SK-N-SH treated with all-trans-retinoic acid at 6 μM for 48 hours (cell line): ENCODE measurements around the gene CFAP61.

ENCODE experiments used
- ATAC-seq: fragments of 200-7000 bp; cut with Tn5 transposase; 3 replicates; pipeline ENCODE4 v1.9.1; 2020; ENCODE audit warnings: mild to moderate bottlenecking, moderate library complexity
- ARNTL ChIP-seq: fragments of 450-650 bp; formaldehyde crosslinking; IDR thresholded peaks from 2 replicates; pipeline ENCODE4 v1.5.0; 2020; ENCODE audit warnings: low read depth, mild to moderate bottlenecking, moderate library complexity, borderline replicate concordance
- BACH2 ChIP-seq: fragments of 250-450 bp; sonication (Bioruptor Pico); IDR thresholded peaks from 2 replicates; pipeline ENCODE4 v1.9.0; 2021; ENCODE audit warnings: mild to moderate bottlenecking, borderline replicate concordance
- CREB5 ChIP-seq: fragments of 250-450 bp; sonication (Bioruptor Pico); IDR thresholded peaks from 2 replicates; pipeline ENCODE4 v1.5.1; 2020; ENCODE audit warnings: low read depth, mild to moderate bottlenecking, moderate library complexity
- CSDC2 ChIP-seq: fragments of 250-450 bp; sonication (Bioruptor Pico); IDR thresholded peaks from 2 replicates; pipeline ENCODE4 v1.5.0; 2020; ENCODE audit warnings: mild to moderate bottlenecking, moderate library complexity
- ESRRG ChIP-seq: fragments of 250-450 bp; sonication (Bioruptor Pico); IDR thresholded peaks from 2 replicates; pipeline ENCODE4 v1.6.1; 2021; ENCODE audit warnings: mild to moderate bottlenecking
- GLIS3 ChIP-seq: fragments of 250-450 bp; sonication (Bioruptor Pico); IDR thresholded peaks from 2 replicates; pipeline ENCODE4 v1.5.0; 2020; ENCODE audit warnings: mild to moderate bottlenecking, moderate library complexity
- ISL1 ChIP-seq: fragments of 250-450 bp; sonication (Bioruptor Pico); IDR thresholded peaks from 2 replicates; pipeline ENCODE4 v2.1.2; 2022; ENCODE audit warnings: mild to moderate bottlenecking, moderate library complexity
- OSR1 ChIP-seq: fragments of 250-450 bp; sonication (Bioruptor Pico); IDR thresholded peaks from 2 replicates; pipeline ENCODE4 v1.8.0; 2022; ENCODE audit warnings: moderate library complexity, mild to moderate bottlenecking, inconsistent platforms
- PATZ1 ChIP-seq: fragments of 250-450 bp; sonication (Bioruptor Pico); IDR thresholded peaks from 2 replicates; pipeline ENCODE4 v1.8.0; 2020; ENCODE audit warnings: mild to moderate bottlenecking, moderate library complexity, borderline replicate concordance
- PPARA ChIP-seq: fragments of 250-450 bp; sonication (Bioruptor Pico); IDR thresholded peaks from 2 replicates; pipeline ENCODE4 v1.5.0; 2020; ENCODE audit warnings: mild to moderate bottlenecking, borderline replicate concordance
- RARB ChIP-seq: fragments of 250-450 bp; sonication (Bioruptor Pico); IDR thresholded peaks from 2 replicates; pipeline ENCODE4 v1.8.0; 2021; ENCODE audit warnings: mild to moderate bottlenecking, moderate library complexity
- SNAI2 ChIP-seq: fragments of 250-450 bp; sonication (Bioruptor Pico); IDR thresholded peaks from 2 replicates; pipeline ENCODE4 v1.5.0; 2020; ENCODE audit warnings: mild to moderate bottlenecking, moderate library complexity
- TCF4 ChIP-seq: fragments of 250-450 bp; sonication (Bioruptor Pico); IDR thresholded peaks from 2 replicates; pipeline ENCODE4 v1.8.0; 2021; ENCODE audit warnings: mild to moderate bottlenecking, moderate library complexity, borderline replicate concordance
- TOX ChIP-seq: fragments of 250-450 bp; sonication (Bioruptor Pico); IDR thresholded peaks from 2 replicates; pipeline ENCODE4 v1.8.0; 2021; ENCODE audit warnings: mild to moderate bottlenecking, moderate library complexity, borderline replicate concordance
- TSHZ2 ChIP-seq: fragments of 250-450 bp; sonication (Bioruptor Pico); IDR thresholded peaks from 2 replicates; pipeline ENCODE4 v1.5.0; 2020; ENCODE audit warnings: mild to moderate bottlenecking, moderate library complexity
- ZC3H10 ChIP-seq: fragments of 250-450 bp; sonication (Bioruptor Pico); IDR thresholded peaks from 2 replicates; pipeline ENCODE4 v1.5.1; 2021; ENCODE audit warnings: mild to moderate bottlenecking, moderate library complexity
- ZFP3 ChIP-seq: fragments of 250-450 bp; sonication (Bioruptor Pico); IDR thresholded peaks from 2 replicates; pipeline ENCODE4 v1.5.0; 2020; ENCODE audit warnings: mild to moderate bottlenecking, moderate library complexity
- ZFP30 ChIP-seq: fragments of 450-650 bp; formaldehyde crosslinking; IDR thresholded peaks from 2 replicates; pipeline ENCODE4 v1.5.0; 2022; ENCODE audit warnings: mild to moderate bottlenecking, moderate library complexity
- ZNF565 ChIP-seq: fragments of 450-650 bp; formaldehyde crosslinking; conservative IDR thresholded peaks from 2 replicates; pipeline ENCODE4 v1.5.0; 2020; ENCODE audit warnings: low read depth, mild to moderate bottlenecking, moderate library complexity
- ZNF70 ChIP-seq: fragments of 450-650 bp; formaldehyde crosslinking; IDR thresholded peaks from 2 replicates; pipeline ENCODE4 v1.5.0; 2020; ENCODE audit warnings: mild to moderate bottlenecking, moderate library complexity
- ZNF8 ChIP-seq: fragments of 450-650 bp; formaldehyde crosslinking; IDR thresholded peaks from 2 replicates; pipeline ENCODE4 v1.5.0; 2020; ENCODE audit warnings: mild to moderate bottlenecking, moderate library complexity

Gene CFAP61

GRCh38 chr20:20365480-20366161 is 313.3 kb downstream of the CFAP61 start:
- TF ChIP-seq ZNF8 (CRISPR knock-in tag) (no peak), PATZ1 (CRISPR knock-in tag) (no peak), ZFP30 (no peak), ZFP3 (CRISPR knock-in tag) (no peak), ZC3H10 (CRISPR knock-in tag) (no peak), CSDC2 (CRISPR knock-in tag) (no peak), BACH2 (no peak), TSHZ2 (CRISPR knock-in tag) (no peak), GLIS3 (CRISPR knock-in tag) (no peak), OSR1 (CRISPR knock-in tag) (no peak), PPARA (CRISPR knock-in tag) (no peak), CREB5 (CRISPR knock-in tag) (no peak), ZNF70 (no peak), ZNF565 (CRISPR knock-in tag) (no peak), TOX (no peak), TCF4 (CRISPR knock-in tag) (no peak), SNAI2 (CRISPR knock-in tag) (no peak), ISL1 (CRISPR knock-in tag) (no peak)
- TF ChIP-seq, all 23 proteins: peak for 0
- ATAC-seq, result no peak

DNA sequence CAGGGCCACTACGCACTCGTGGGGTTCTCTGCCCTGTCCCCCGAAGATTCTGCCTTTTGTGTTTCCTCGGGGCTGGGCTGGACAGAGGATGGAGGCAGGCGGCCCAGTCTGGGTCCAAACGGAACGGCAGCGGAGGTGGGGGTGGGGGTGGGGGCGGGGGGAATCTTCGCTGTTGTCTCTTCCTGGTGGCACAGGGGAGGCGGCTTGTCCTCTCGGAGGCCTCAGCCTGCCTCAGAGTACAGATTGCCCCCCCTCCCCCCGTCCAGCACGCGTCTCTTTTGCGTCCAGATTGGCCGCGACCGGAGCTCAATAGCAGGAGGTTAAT is 314.2 kb downstream of the CFAP61 start:
- TF ChIP-seq ZNF70 (no peak), ESRRG (CRISPR knock-in tag) (no peak), SNAI2 (CRISPR knock-in tag) (no peak), TSHZ2 (CRISPR knock-in tag) (no peak), ZFP30 (no peak), ARNTL (no peak), ZNF565 (CRISPR knock-in tag) (no peak), TCF4 (CRISPR knock-in tag) (no peak), TOX (no peak), CREB5 (CRISPR knock-in tag) (no peak), ZFP3 (CRISPR knock-in tag) (no peak), ZC3H10 (CRISPR knock-in tag) (no peak), RARB (CRISPR knock-in tag) (no peak), PATZ1 (CRISPR knock-in tag) (no peak), CSDC2 (CRISPR knock-in tag) (no peak), BACH2 (no peak), OSR1 (CRISPR knock-in tag) (no peak), ZNF8 (CRISPR knock-in tag) (no peak), PPARA (CRISPR knock-in tag) (no peak), GLIS3 (CRISPR knock-in tag) (no peak)
- TF ChIP-seq, all 23 proteins: peak for 0

More for the DNA sequence above, 314.2 kb downstream of the CFAP61 start:
- no peak for ATAC-seq
